Effector memory CD4-positive, alpha-beta T cell (primary cell): ENCODE data around the gene ACTN1.

Experiments used
- DNase-seq, 3 donors: peaks; one replicate each; pipeline ENCODE4 v3.0.0-alpha.2; 2020
- H3K27ac ChIP-seq: 2 replicates; pipeline ENCODE4 v1.7.0; 2013; ENCODE audit warnings: mild to moderate bottlenecking, low read length, moderate library complexity; ENCODE audit not compliant: insufficient read depth, poor library complexity, severe bottlenecking
- H3K27me3 ChIP-seq: replicated peaks from 2 replicates; pipeline ENCODE4 v1.7.0; 2013; ENCODE audit warnings: mild to moderate bottlenecking, low read length; ENCODE audit not compliant: insufficient read depth, control insufficient read depth, poor library complexity, severe bottlenecking
- H3K36me3 ChIP-seq: 2 replicates; pipeline ENCODE4 v1.7.0; 2013; ENCODE audit warnings: mild to moderate bottlenecking, low read length, moderate library complexity; ENCODE audit not compliant: control insufficient read depth, insufficient read depth
- H3K4me1 ChIP-seq: 2 replicates; pipeline ENCODE4 v1.7.0; 2013; ENCODE audit warnings: low read length, mild to moderate bottlenecking; ENCODE audit not compliant: control insufficient read depth, insufficient read depth, poor library complexity, severe bottlenecking
- H3K4me3 ChIP-seq: 2 replicates; pipeline ENCODE4 v1.7.0; 2013; ENCODE audit warnings: low read length, low read depth, mild to moderate bottlenecking; ENCODE audit not compliant: insufficient read depth, poor library complexity, severe bottlenecking
- H3K9me3 ChIP-seq: 2 replicates; pipeline ENCODE4 v1.7.0; 2013; ENCODE audit warnings: mild to moderate bottlenecking, low read length, moderate library complexity; ENCODE audit not compliant: control insufficient read depth

The ACTN1 gene

GRCh38 chr14:68893566-68893965 lies 85.5 kb downstream of the ACTN1 start:
- H3K4me3 ChIP-seq: no peak overlapping the region
- H3K36me3 ChIP-seq: peaks cover 41% of the 10 kb centered on the region
- H3K27me3 ChIP-seq: no peaks in the 10 kb centered on the region
- H3K27ac ChIP-seq: no peak overlapping the region
- no peaks in the 10 kb centered on the region for H3K4me1 ChIP-seq
- DNase-seq: no peak
- no peaks in the 10 kb centered on the region for H3K9me3 ChIP-seq

- Histone ChIP-seq H3K9me3 (no peaks in the 10 kb centered on the region), H3K36me3 (peaks cover 47% of the 10 kb centered on the region), H3K4me1 (no peaks in the 10 kb centered on the region), H3K27me3 (no peaks in the 10 kb centered on the region), H3K27ac (no peak overlapping the region), H3K4me3 (no peak overlapping the region)
- no peak for DNase-seq
These were observed 86.1 kb downstream of the ACTN1 start for GRCh38 chr14:68892961-68893360.

- no peaks in the 10 kb centered on the region for H3K27me3 ChIP-seq
- H3K4me3 ChIP-seq: no peak overlapping the region
- no peak overlapping the region for H3K27ac ChIP-seq
- H3K9me3 ChIP-seq: no peaks in the 10 kb centered on the region
- no peaks in the 10 kb centered on the region for H3K4me1 ChIP-seq
- no peak for DNase-seq
- peaks cover 49% of the 10 kb centered on the region for H3K36me3 ChIP-seq
These were observed 87.0 kb downstream of the ACTN1 start for GRCh38 chr14:68891851-68892660.

GRCh38 chr14:68890173-68890931 lies 88.8 kb downstream of the ACTN1 start:
- DNase-seq: no peak
- H3K27ac ChIP-seq: no peak overlapping the region
- H3K27me3 ChIP-seq: no peaks in the 10 kb centered on the region
- peaks cover 49% of the 10 kb centered on the region for H3K36me3 ChIP-seq
- H3K4me1 ChIP-seq: no peaks in the 10 kb centered on the region
- no peak overlapping the region for H3K4me3 ChIP-seq
- no peaks in the 10 kb centered on the region for H3K9me3 ChIP-seq

GRCh38 chr14:68888883-68889282 lies 90.2 kb downstream of the ACTN1 start:
- Histone ChIP-seq H3K4me1 (no peaks in the 10 kb centered on the region), H3K4me3 (no peak overlapping the region), H3K27me3 (no peaks in the 10 kb centered on the region), H3K27ac (no peak overlapping the region), H3K36me3 (peaks cover 56% of the 10 kb centered on the region), H3K9me3 (no peaks in the 10 kb centered on the region)
- no peak for DNase-seq

- H3K9me3 ChIP-seq: no peaks in the 10 kb centered on the region
- H3K4me1 ChIP-seq: no peaks in the 10 kb centered on the region
- H3K27ac ChIP-seq: no peak overlapping the region
- peaks cover 54% of the 10 kb centered on the region for H3K36me3 ChIP-seq
- no peaks in the 10 kb centered on the region for H3K27me3 ChIP-seq
- no peak overlapping the region for H3K4me3 ChIP-seq
- no peak for DNase-seq
These were observed 90.9 kb downstream of the ACTN1 start for GRCh38 chr14:68888025-68888850.

- DNase-seq: no peak
- Histone ChIP-seq H3K27ac (no peak overlapping the region), H3K9me3 (no peaks in the 10 kb centered on the region), H3K4me3 (no peak overlapping the region), H3K4me1 (no peaks in the 10 kb centered on the region), H3K27me3 (no peaks in the 10 kb centered on the region), H3K36me3 (peaks cover 51% of the 10 kb centered on the region)
These were observed 93.0 kb downstream of the ACTN1 start for GRCh38 chr14:68886109-68886434.

- H3K27me3 ChIP-seq: no peaks in the 10 kb centered on the region
- H3K9me3 ChIP-seq: no peaks in the 10 kb centered on the region
- H3K27ac ChIP-seq: no peak overlapping the region
- no peak for DNase-seq
- H3K4me3 ChIP-seq: no peak overlapping the region
- H3K4me1 ChIP-seq: no peaks in the 10 kb centered on the region
- H3K36me3 ChIP-seq: peaks cover 50% of the 10 kb centered on the region
These were observed 93.6 kb downstream of the ACTN1 start for GRCh38 chr14:68885226-68886108.
